Panc1 (cell line): ENCODE measurements around the gene BAX. TPM values are rescaled to one million over a fixed set of nuclear protein-coding genes. Genes with fewer than 3 reads are reported as not detected.

ENCODE experiments used
- ATAC-seq: fragments of 200-7000 bp; cut with Tn5 transposase; 2 replicates; pipeline ENCODE4 v1.9.1; 2020; ENCODE audit warnings: mild to moderate bottlenecking, moderate library complexity
- BruUV-seq: library from RNA; stranded (reverse); fragments of 400-500 nt; replicated peaks from 2 replicates; lab custom pipeline; 2021; lab: Mats Ljungman, UMichigan
- CTCF ChIA-PET: fragments of 300-600 bp; sonication (Branson Sonifier 250); formaldehyde crosslinking; loops from one replicate; lab custom pipeline; 2022; ENCODE audit warnings: antibody characterized with exemption; lab: Charles Lee
- POLR2A ChIA-PET: fragments of 300-600 bp; sonication (Branson Sonifier 250); formaldehyde crosslinking; loops from one replicate; lab custom pipeline; 2022; ENCODE audit warnings: antibody characterized with exemption; lab: Charles Lee
- DNase-seq: peaks from one replicate; pipeline ENCODE4 v3.0.0-alpha.2; 2010; ENCODE audit warnings: low read depth, low spot score
- H3K27ac ChIP-seq: 2 replicates; pipeline ENCODE4 v1.5.1; 2011; ENCODE audit warnings: mild to moderate bottlenecking, low read length, inconsistent platforms
- H3K27me3 ChIP-seq: fragments of 200-500 bp; sonication (Bioruptor generic); 2 replicates; pipeline ENCODE4 v1.6.0; 2014; ENCODE audit warnings: low read length, inconsistent platforms; ENCODE audit not compliant: control insufficient read depth, insufficient read depth
- H3K36me3 ChIP-seq: fragments of 200-500 bp; sonication (Bioruptor generic); 2 replicates; pipeline ENCODE4 v1.5.1; 2014; ENCODE audit warnings: inconsistent platforms, mild to moderate bottlenecking, low read length, moderate library complexity; ENCODE audit not compliant: control insufficient read depth, insufficient read depth
- H3K4me1 ChIP-seq: 2 replicates; pipeline ENCODE4 v1.5.1; 2011; ENCODE audit warnings: inconsistent platforms, mild to moderate bottlenecking, low read length, moderate library complexity; ENCODE audit not compliant: control insufficient read depth, insufficient read depth
- H3K4me3 ChIP-seq, 2 experiments: 2 replicates each; pipeline ENCODE4 v1.5.1; 2011 to 2012; ENCODE audit warnings: low read depth in 2 of 2, low read length in 2 of 2, mild to moderate bottlenecking in 2 of 2, inconsistent platforms in 1 of 2, moderate library complexity in 1 of 2
- H3K9me3 ChIP-seq: fragments of 200-500 bp; sonication (Bioruptor generic); 2 replicates; pipeline ENCODE4 v1.5.1; 2014; ENCODE audit warnings: low read depth, mild to moderate bottlenecking, inconsistent platforms, low read length, moderate library complexity; ENCODE audit not compliant: control insufficient read depth, insufficient read depth
- CTCF ChIP-seq: fragments of 450-650 bp; IDR thresholded peaks from 2 replicates; pipeline ENCODE4 v1.5.1; 2017; ENCODE audit warnings: mild to moderate bottlenecking
- POLR2AphosphoS5 ChIP-seq: IDR thresholded peaks from 2 replicates; pipeline ENCODE4 v1.6.1; 2012; ENCODE audit warnings: mild to moderate bottlenecking, low read depth, low read length, moderate library complexity
- REST ChIP-seq, 2 experiments: IDR thresholded peaks; 2 replicates each; pipeline ENCODE4 v1.6.1; 2011 to 2012; ENCODE audit warnings: low read depth in 2 of 2, control low read depth in 1 of 2, low read length in 1 of 2, mild to moderate bottlenecking in 1 of 2, moderate library complexity in 1 of 2; ENCODE audit not compliant: insufficient read depth in 1 of 2
- SIN3A ChIP-seq: IDR thresholded peaks from 2 replicates; pipeline ENCODE4 v1.6.1; 2012; ENCODE audit warnings: low read depth, mild to moderate bottlenecking, low read length, moderate library complexity, borderline replicate concordance; ENCODE audit not compliant: insufficient read depth
- TCF7L2 ChIP-seq: IDR thresholded peaks from 2 replicates; pipeline ENCODE4 v1.6.1; 2011; ENCODE audit warnings: mild to moderate bottlenecking, low read depth, low read length, inconsistent platforms
- in situ Hi-C: cut with HindIII; loops from 2 replicates; pipeline ENCODE4 v1.10.0; 2016; ENCODE audit warnings: low sequenced_read_pairs, low pct_unique_long_range_greater_than_20kb
- intact Hi-C: fragments of 100-400 bp; cut with micrococcal nuclease; formaldehyde crosslinking; loops from one replicate; pipeline ENCODE4 v1.10.0; 2022; ENCODE audit not compliant: unreplicated experiment
- total RNA-seq: library from RNA; stranded (reverse); gene quantifications from one replicate; pipeline ENCODE4 v1.2.1, GENCODE V29; 2021; ENCODE audit not compliant: unreplicated experiment

BAX gene
- total RNA-seq, 1 experiment from 2014 or later, result 100 TPM

GRCh38 chr19:48953990-48954594 is 583 bp upstream of the BAX start:
- no peaks in the 10 kb centered on the region for H3K36me3 ChIP-seq
- H3K27ac ChIP-seq, result peak overlapping the region; percentile 80
- intact Hi-C loops (no loop called here), in situ Hi-C loops (no loop called here)
- no peak; the same call in 1 of the 2 replicates for ATAC-seq
- no peaks in the 10 kb centered on the region for H3K9me3 ChIP-seq
- TF ChIP-seq TCF7L2 (no peak), SIN3A (no peak), REST (IDR thresholded peaks at IDR 0.05; ENCODE audit: insufficient read depth in 1 of 2, low read depth in 2 of 2, low read length in 1 of 2) (no peak), CTCF (no peak), POLR2AphosphoS5 (no peak)
- no peaks in the 10 kb centered on the region for H3K27me3 ChIP-seq
- CTCF ChIA-PET, result no interaction called here
- H3K4me1 ChIP-seq, result peaks cover 4% of the 10 kb centered on the region; the same call in 1 of the 2 replicates
- BruUV-seq, result no TSS peak
- no peak for DNase-seq
- POLR2A ChIA-PET, result no interaction called here
- H3K4me3 ChIP-seq, result peak overlapping the region; percentile 52 to 87

GRCh38 chr19:48955308-48955958 is 758 bp downstream of the BAX start:
- Histone ChIP-seq H3K36me3 (no peaks in the 10 kb centered on the region), H3K9me3 (no peaks in the 10 kb centered on the region), H3K4me1 (peaks cover 4% of the 10 kb centered on the region; the same call in 1 of the 2 replicates), H3K27me3 (no peaks in the 10 kb centered on the region), H3K4me3 (peak overlapping the region; percentile 81 to 87), H3K27ac (peak overlapping the region; percentile 83)
- in situ Hi-C loops (no loop called here), intact Hi-C loops (no loop called here)
- POLR2A ChIA-PET, result no interaction called here
- ATAC-seq, result no peak
- CTCF ChIA-PET, result no interaction called here
- no peak for DNase-seq
- BruUV-seq, result no TSS peak
- TF ChIP-seq TCF7L2 (no peak), POLR2AphosphoS5 (no peak), CTCF (no peak), SIN3A (no peak), REST (IDR thresholded peaks at IDR 0.05; ENCODE audit: insufficient read depth in 1 of 2, low read depth in 2 of 2, low read length in 1 of 2) (no peak)
